Fibroblast of mammary gland (primary cell): ENCODE measurements around the gene UBE2D3.

ENCODE experiments used
- DNase-seq: peaks from one replicate; pipeline ENCODE4 v3.0.0-alpha.2; 2010; ENCODE audit warnings: low read depth
- H3K4me3 ChIP-seq: 2 replicates; pipeline ENCODE4 v1.5.1; 2011; ENCODE audit warnings: low read depth, mild to moderate bottlenecking, low read length, moderate library complexity; ENCODE audit not compliant: control insufficient read depth
- CTCF ChIP-seq: conservative IDR thresholded peaks from 2 replicates; pipeline ENCODE4 v1.5.1; 2011; ENCODE audit warnings: low read depth, low read length, inconsistent platforms; ENCODE audit not compliant: control insufficient read depth, insufficient read depth

Gene UBE2D3

GRCh38 chr4:102832105-102832504 is 4.8 kb upstream of the UBE2D3 start:
- no peak for DNase-seq
- no peak overlapping the region for H3K4me3 ChIP-seq
- no peak for TF ChIP-seq CTCF

- no peak overlapping the region for H3K4me3 ChIP-seq
- no peak for TF ChIP-seq CTCF
- DNase-seq: no peak
Observed at GRCh38 chr4:102829803-102830202, 2.5 kb upstream of the UBE2D3 start.

- TF ChIP-seq CTCF: no peak
- peak overlapping the region; percentile 98 for H3K4me3 ChIP-seq
- no peak for DNase-seq
Observed at GRCh38 chr4:102828497-102828808, 1.1 kb upstream of the UBE2D3 start.

- DNase-seq: peak; percentile 100
- TF ChIP-seq CTCF: peak; percentile 1
- H3K4me3 ChIP-seq: peak overlapping the region; percentile 98
Observed at GRCh38 chr4:102827674-102828496, 534 bp upstream of the UBE2D3 start.

- peak overlapping the region; percentile 98 for H3K4me3 ChIP-seq
- TF ChIP-seq CTCF: no peak
- DNase-seq: no peak
Observed at GRCh38 chr4:102826105-102826889, 1.1 kb downstream of the UBE2D3 start.

- TF ChIP-seq CTCF: no peak
- peak overlapping the region; percentile 98 for H3K4me3 ChIP-seq
- peak; percentile 83 for DNase-seq
Observed at GRCh38 chr4:102825261-102826091, 1.9 kb downstream of the UBE2D3 start.
